ENCODE data around the gene PPAN.

DNA sequence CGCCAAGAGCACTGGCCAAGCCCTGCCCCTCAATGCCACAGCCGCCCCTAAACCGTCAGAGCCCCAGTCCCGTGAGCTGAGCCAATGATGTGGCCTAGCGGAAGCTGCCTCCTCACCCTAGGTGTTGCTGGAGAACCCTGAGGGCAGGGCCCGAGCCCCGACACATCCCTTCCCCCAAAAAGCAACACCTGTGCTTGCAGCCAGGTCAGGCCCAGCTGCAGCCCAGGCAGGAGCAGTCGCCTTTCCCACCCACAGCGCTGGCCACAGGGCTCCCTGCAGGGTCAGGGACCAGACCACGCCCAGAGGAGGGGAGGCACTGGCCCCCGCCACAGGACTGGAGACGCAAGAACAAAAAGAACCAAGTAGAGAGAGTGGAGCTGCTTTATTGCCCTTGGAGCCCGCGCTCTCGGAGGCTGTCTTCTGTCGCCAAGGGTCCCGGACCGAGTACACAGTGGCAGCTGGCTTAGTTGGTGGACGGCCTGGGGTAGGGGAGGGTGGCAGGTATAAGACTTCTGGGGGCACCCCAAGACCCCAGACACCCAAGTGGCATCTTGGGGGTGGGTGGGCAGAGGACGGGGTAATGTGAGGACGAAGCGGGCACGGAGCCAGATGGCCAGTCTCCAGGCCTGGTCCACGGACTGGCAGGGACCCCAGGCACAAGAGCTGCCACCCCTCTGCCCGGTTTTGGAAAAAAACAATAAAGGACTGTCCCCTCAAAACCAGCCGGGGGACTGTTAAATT is 8.7 kb downstream of the PPAN start:
- TF ChIP-seq, protein P1, sequence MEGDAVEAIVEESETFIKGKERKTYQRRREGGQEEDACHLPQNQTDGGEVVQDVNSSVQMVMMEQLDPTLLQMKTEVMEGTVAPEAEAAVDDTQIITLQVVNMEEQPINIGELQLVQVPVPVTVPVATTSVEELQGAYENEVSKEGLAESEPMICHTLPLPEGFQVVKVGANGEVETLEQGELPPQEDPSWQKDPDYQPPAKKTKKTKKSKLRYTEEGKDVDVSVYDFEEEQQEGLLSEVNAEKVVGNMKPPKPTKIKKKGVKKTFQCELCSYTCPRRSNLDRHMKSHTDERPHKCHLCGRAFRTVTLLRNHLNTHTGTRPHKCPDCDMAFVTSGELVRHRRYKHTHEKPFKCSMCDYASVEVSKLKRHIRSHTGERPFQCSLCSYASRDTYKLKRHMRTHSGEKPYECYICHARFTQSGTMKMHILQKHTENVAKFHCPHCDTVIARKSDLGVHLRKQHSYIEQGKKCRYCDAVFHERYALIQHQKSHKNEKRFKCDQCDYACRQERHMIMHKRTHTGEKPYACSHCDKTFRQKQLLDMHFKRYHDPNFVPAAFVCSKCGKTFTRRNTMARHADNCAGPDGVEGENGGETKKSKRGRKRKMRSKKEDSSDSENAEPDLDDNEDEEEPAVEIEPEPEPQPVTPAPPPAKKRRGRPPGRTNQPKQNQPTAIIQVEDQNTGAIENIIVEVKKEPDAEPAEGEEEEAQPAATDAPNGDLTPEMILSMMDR (IDR thresholded peaks at IDR 0.05 in 8 of 11, conservative IDR thresholded peaks at IDR 0.05 in 3 of 11): no peak
- TF ChIP-seq POLR2A (IDR thresholded peaks at IDR 0.05): no peak
